HG03558 (cell line): Measurements from ENCODE around the gene TMEM170A.

Experiments used
- ATAC-seq: cut with Tn5 transposase; IDR thresholded peaks from one replicate; pipeline ENCODE4 v1.9.1; 2021; ENCODE audit warnings: moderate number of reproducible peaks; ENCODE audit not compliant: unreplicated experiment; ENCODE audit errors: extremely low read depth

The TMEM170A gene

GRCh38 chr16:75415169-75415905 is 49.2 kb downstream of the TMEM170A start:
- no peak for ATAC-seq

GRCh38 chr16:75413951-75414350 is 50.5 kb downstream of the TMEM170A start:
- ATAC-seq = no peak

- no peak for ATAC-seq
These were observed 57.5 kb downstream of the TMEM170A start for GRCh38 chr16:75406943-75407342.

GRCh38 chr16:75402821-75403475 is 61.5 kb downstream of the TMEM170A start:
- ATAC-seq = no peak

GRCh38 chr16:75402159-75402820 is 62.2 kb downstream of the TMEM170A start:
- ATAC-seq = no peak

GRCh38 chr16:75401691-75402090 is 62.8 kb downstream of the TMEM170A start:
- ATAC-seq = no peak

- ATAC-seq = no peak
These were observed 66.2 kb downstream of the TMEM170A start for GRCh38 chr16:75398333-75398732.

- ATAC-seq = no peak
These were observed 69.5 kb downstream of the TMEM170A start for GRCh38 chr16:75394941-75395340.
